HG02588 (cell line): ENCODE results near the gene PLA2R1.

ENCODE experiments used
- ATAC-seq: cut with Tn5 transposase; IDR thresholded peaks from one replicate; pipeline ENCODE4 v1.9.1; 2021; ENCODE audit warnings: mild to moderate bottlenecking, moderate library complexity; ENCODE audit not compliant: unreplicated experiment

Gene PLA2R1

DNA sequence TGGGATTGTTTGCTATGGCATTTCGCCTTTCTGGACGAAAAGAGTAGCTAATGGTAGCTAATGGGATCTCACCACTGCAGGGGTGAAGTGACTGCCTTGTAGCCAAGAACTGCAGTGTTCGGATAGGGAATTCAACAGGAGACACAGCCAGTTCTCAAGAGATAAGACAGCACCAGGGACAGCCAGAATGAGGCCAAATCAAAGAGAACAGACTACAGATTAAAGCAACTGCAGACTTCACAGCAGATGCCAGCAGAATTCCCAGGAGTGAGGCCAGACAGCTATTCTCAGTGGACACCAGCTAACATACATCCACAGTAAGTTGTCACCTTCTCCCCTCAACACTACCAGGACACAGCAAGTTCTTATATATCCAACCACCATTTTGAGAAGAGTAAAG lies 124.0 kb downstream of the PLA2R1 start:
- ATAC-seq = no peak

- no peak for ATAC-seq
Measured at GRCh38 chr2:159936471-159936870, 125.9 kb downstream of the PLA2R1 start.

DNA sequence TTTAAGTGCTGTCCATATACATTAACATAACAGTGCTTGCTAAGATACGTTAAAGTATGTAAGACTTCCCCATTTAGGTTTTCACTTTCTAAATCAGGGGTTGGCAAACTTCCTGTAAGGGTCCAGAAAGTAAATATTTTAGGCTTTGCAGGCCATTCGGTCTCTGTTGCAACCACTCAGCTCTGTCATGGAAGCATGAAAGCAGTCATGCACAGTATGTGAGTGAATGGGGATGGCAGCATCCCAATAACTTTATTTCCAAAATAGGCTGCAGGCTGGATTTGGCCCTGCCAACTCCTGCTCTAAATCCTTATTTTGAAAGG lies 128.7 kb downstream of the PLA2R1 start:
- peak; percentile 95 for ATAC-seq

DNA sequence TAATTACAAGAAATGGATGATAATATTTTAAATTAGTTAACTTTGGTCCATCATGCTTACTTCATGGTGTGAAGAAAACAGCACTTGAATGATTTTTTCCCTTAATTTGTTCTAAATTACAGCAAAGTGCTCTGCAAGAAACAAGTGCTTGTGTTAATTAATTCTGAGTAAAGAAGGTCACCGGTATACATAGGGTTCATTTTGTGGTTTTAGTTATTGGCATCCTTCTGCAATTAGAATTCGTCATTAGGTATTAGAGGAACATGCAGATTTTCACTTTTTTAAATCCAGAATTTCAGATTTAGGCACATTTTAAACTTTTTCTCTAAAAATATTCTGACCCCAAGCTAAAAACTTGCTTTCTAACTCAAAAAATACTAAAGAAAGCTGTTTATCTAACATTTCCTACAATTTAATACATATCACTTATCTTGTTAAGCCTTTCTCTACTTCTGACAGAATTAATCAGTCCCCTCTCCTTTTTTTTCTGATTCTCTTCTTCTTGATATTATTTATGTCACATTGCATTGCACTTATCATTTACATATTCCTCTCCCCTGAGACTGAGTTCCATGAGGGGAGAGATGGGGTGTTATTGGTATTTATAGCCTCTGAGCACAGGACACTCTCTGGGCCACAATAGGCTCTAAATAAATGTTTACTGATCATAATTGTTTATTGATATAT lies 129.2 kb downstream of the PLA2R1 start:
- peak; percentile 34 for ATAC-seq

DNA sequence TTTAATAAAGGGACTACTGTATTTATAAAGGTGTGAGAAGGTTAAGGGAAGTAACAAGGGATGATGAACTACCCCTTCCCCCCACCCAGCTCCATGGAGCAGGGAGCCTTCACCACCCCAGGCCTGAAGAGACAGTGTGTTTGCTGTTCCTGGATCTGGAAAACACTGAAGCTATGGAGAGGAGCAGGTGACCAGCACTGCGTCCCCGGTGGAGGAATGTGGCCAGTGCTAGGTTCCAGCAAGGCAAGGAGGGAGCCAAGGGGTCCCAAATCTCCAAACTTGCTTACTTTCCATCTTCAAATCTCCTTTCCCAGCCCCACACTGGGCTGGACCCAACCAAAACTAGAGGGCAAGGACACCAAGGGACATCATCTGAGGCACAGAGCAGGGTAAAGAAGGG lies 135.7 kb downstream of the PLA2R1 start:
- no peak for ATAC-seq

DNA sequence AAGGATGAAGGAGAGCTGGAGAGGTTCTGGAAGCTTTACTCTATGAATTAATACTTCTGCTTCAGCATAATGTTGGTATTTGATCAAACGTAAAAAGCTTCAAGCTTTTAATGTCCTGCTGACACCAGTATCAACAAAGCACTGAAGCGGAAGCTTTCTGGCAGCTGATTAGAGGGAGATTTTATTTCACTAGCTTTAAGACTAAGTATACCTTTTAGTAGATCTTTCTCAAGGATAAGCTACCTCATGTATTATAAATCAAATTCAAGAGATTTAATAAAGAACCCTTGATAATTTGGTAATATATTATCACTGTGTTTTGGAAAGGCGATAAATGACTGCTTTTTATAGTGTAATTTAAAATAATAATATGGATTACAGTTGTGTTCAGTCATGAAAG lies 136.4 kb downstream of the PLA2R1 start:
- no peak for ATAC-seq

DNA sequence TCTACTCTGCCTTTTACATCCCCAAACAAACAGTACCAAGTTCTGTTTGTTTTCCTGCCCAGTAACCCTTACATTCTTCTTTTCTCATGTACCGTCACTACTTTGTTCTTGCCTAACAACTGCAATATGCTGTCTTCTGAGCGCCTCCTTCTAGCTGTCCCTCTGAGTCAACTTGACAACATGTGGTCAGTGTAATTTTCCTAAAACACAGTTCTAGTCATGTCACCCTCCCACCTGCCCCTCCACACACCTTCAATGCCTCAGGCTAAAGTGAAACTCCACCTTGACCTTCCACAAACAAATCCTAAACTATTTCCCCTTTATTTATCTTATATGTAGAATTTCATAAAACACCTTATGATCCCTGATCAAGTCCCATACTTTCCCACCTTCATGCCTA lies 139.9 kb downstream of the PLA2R1 start:
- ATAC-seq = peak; percentile 91

GRCh38 chr2:159921752-159922404 lies 140.5 kb downstream of the PLA2R1 start:
- ATAC-seq = peak; percentile 85

DNA sequence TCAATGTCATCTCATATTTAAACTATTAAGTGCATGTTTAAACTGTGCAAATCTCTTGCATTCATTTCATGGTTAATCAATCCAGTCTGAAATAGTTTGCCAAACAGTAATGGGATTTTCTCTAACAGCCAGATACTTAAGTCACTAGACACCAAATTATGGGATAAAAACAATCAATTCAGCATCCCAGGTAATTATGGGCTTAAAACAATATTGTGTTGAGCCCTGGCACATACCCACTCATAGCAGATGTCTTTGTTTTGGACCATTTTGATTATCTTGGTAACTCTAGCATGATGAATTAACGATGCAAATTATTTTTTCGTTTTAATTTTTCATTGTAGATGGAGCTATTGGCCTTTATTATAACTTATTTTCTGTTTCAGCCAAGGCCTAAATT lies 145.9 kb downstream of the PLA2R1 start:
- no peak for ATAC-seq

DNA sequence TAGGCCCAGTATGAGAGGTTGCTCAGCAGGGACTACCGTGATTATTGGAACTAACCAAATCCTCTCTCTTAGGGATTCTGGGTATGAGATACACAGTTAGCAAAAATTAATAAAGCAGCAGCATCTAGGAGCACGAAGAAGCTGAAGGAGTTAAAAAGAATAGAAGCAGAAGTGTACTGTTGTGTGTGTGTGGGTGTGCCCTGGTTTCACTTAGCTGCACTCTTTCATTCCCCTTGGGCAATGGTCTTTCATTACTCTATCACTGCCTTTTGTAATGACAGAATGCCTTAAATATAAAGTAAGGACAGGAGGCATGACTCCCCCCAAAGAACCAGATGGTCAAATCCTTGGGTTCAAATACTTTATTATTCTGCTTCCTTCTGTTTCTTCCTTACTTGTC lies 148.5 kb downstream of the PLA2R1 start:
- ATAC-seq = no peak

DNA sequence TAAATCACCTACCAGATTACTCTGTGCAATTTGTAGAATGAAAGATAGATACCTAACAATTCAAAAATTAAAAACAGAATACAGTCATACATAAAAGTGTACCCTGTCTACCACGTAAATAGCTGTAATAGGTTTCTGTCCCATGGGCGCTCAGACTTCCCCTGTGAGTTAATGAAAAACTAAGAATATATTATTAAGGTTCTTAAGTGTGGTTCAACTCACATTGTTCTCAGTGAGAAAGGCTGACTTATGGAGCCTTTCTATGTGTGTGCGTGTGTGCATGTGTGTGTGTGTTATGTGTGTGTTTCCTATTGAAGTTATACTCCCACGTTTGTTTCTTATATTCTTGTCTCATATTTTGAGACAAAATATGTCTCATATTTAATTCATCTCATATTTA lies 149.8 kb downstream of the PLA2R1 start:
- no peak for ATAC-seq

DNA sequence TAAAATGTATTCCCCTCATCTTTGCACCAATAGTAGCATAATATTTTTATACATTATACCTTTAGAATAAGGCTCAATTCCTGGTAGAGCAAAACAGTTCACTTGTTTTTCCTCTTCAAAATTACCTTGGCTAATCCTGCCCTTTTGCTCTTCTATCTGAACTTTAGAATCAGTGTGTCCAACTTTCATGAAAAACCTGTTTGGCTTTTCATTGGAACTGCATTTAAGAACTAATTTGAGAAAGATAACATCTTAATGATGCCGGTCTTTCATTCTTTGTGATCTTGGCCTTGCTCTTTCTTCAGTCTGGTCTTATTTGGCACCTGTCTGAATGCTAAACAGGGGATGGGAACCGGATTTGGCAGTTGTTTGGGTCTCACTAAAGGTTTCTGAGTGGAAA lies 151.5 kb downstream of the PLA2R1 start:
- no peak for ATAC-seq

DNA sequence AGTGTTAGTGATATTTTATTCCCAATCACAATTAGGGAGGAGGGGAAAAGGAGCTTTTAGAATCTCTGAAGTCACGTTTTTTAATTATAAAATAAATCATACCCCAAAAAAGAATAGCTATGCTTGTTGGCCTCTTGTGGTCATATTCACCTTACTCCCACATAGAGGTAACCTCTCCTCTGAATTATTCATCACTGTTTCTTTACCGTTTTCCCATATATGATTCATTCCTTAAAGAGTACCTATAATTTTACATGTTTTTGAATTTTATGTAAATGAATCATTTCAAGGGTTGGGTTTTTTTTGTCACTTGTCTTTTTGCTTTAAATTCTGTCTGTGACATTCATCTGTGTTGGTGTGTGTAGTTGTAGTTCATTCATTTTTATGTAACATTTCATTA lies 153.8 kb downstream of the PLA2R1 start:
- ATAC-seq = no peak

GRCh38 chr2:159907909-159908308 lies 154.5 kb downstream of the PLA2R1 start:
- no peak for ATAC-seq

- no peak for ATAC-seq
Measured at GRCh38 chr2:159905926-159906714, 156.3 kb downstream of the PLA2R1 start.

DNA sequence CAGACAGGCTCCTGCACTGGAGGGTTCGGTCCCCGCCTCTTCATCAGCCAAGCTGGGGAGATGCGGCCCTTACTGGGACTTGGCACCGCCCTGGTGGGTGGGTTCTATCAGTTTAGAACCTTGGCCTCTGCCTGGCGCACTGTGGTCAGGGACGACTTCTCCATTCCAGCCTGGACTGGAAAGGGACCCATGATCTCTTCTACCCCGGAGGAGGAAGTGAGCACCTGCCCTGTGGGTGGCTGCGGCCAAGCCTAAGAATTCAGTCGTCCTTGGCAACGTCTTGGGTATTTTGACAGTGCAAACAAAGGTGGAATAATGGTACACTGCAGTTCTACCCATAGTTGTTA lies 157.5 kb downstream of the PLA2R1 start:
- peak; percentile 47 for ATAC-seq

DNA sequence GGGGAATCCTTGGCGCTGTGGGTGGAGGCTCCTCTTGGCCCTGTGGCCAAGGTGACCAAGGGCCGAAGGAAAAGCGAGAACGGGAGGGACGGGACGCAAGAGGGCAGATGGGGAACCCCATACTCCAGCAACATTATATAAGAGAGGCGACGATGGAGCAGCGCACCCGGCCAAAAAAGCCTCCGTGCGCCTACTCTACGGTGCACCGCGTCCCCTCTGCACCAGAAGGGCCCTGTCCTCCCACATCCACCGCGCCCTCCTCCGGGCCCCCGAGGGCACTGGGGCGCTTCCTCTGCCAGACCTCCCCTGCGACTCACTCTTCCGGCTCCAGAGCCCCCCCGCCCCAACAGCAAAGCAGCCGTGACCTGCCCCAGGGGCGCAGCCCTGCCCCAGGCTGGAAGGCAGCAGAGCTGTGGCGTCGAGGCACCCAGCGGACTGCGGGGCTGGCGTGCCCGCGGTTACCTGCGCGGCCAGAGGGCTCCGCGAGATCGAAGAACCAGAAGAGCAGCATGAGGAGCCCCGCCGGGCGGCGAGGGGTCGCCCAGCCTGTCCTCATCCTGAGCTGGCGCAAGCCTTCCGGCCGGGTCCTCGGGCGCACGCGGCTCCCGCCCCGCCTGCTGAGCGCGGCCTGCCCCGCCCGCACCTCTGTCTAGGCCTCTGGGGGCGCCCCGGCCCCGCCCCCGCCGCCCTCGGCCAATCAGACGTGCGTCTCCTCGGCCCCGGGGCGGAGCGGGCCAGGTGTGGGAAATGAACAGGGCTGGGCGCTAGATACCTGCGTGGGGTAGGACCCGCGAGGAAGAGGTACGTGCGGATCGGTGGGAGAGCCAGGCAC lies 158.1 kb downstream of the PLA2R1 start, which contains the start of gene LY75:
TSS of gene LY75 (minus strand) at position 630 of the 832 bp plus-strand sequence.
- peak; percentile 83 for ATAC-seq

DNA sequence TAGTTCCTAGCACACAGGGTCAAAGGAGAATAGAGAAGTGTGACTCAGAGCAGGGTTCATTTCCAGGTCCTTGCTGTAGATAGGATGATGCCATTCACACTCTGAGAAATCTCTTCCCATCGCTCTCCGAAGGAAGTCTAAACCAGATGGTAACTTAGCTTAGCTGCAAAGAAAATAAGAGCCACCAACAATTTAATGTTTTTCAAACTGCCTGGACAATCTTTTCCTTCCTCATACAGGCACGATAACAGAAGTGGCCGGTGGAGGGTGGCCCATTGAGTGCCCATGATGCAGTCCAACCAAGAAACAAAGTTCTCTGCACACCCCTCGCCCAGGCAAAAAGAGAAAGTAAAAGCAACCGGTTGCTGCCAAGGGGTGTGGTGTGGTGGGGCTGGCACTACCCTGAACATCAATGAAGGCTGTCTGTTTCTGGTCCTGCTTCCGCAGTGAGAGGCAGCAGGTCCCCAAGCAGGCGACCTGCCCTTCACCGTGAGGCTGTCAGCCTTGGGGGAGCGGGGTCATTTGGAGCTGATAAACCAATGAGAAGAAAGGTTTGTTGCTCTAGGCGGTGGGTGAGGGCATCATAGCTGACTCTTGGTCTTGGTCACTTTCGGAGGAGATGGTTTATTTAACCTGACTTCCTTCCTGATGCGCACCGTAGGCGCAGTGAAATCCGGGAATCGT lies 158.8 kb downstream of the PLA2R1 start:
- peak; percentile 31 for ATAC-seq

GRCh38 chr2:159902722-159903121 lies 159.7 kb downstream of the PLA2R1 start:
- no peak for ATAC-seq

- no peak for ATAC-seq
Measured at GRCh38 chr2:159900343-159900742, 162.1 kb downstream of the PLA2R1 start.

DNA sequence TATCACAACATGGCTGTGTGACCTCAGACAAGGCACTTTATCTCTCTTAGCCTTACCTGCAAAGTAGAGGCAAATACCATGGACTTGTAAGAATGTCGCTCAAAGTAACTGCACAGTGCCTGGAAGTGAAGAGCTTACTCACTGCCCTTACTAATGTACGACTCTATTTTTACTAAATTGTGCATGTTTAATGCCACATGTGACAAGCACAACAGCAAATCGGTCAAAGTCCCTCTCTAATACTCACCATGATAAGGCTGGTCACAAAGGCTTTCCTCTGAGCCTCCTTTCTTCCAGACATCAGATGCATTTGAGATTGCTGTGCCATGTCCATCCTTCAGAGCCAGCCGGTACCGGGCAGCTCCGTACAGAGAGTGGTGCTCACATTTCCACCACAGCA lies 164.0 kb downstream of the PLA2R1 start:
- ATAC-seq = no peak
